ENCODE results near the gene MCTP1.
"Not testable (repeated sequence)": the region's sequence is repeated elsewhere in the genome, so short reads cannot be mapped to it uniquely, and the experiment has no call there.

The MCTP1 gene

DNA sequence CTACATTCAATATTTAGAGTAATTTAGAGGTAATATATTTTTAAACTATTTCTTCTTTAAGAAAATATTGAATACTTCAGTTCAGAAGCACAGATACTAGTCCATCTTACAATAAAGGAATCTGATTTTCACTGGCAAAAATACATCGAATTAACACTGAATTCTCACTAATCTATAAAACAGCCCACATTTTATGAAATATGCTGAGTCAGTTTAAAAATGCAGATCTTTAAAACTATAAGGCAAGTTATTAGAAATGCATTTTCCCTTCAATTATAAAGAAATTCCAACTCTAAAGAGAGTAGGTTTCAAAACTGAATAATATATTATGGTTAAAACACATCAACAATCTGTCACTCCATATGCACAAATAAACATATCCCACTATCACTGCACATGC, 433.9 kb downstream of the MCTP1 start:
- no peaks in the 10 kb centered on the region for H3K36me3 ChIP-seq (ENCODE audit: insufficient read depth, low read length)
- H3K27ac ChIP-seq (ENCODE audit: low read depth, low read length), result no peak overlapping the region
- H3K4me3 ChIP-seq (ENCODE audit: low read depth in 1 of 2, low read length in 2 of 2), result no peak overlapping the region
- H3K4me1 ChIP-seq (ENCODE audit: insufficient read depth, low read length), result no peaks in the 10 kb centered on the region
- H3K27me3 ChIP-seq (ENCODE audit: control insufficient read depth in 1 of 2, insufficient read depth in 2 of 2, low read length in 2 of 2), result no peaks in the 10 kb centered on the region
- no peak overlapping the region for H3K9ac ChIP-seq (ENCODE audit: low read length)
- H3K9me3 ChIP-seq (ENCODE audit: low read length), result no peaks in the 10 kb centered on the region

DNA sequence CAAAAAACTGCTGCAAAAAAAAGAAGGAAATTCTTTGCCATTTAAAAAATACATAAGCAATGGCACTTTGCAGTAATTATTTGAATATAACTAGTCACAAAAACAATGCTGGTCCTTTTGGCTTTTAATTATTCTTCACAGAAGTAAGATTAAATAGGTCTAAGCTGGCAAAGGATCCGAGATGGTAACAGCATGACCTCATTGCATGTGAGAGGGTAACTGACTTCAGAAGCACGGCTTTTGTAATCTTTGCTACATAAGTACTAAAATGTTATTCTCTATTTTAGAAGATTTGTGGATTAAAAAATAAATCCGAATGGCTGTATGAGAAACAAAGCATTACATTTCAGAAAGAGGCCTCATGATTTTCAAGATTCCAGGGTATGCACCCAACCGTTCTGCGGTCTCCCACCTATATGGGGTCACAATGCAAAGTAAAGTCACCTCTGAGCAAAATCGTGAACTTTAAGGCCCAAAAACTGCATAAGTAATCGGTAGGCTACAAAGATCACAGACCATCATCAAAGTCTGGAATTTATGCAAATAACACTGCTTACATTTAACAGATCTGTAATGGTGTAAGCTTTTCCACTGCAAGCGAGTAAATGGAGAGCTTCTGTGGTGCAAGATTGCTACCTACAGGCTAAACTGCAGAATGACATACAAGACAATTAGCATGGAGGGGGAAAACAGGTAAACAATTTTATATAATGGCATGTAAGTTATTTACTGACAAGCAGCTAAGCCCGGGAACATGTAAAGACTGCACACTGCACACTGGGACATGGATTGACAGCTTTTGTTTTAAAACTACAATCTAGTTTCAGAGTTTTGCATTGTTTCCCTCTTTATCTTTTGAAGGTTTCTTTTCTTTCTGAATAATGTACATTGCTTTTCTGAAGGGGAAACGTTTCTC, 434.8 kb downstream of the MCTP1 start:
- Histone ChIP-seq H3K27me3 (ENCODE audit: control insufficient read depth in 1 of 2, insufficient read depth in 2 of 2, low read length in 2 of 2) (no peaks in the 10 kb centered on the region), H3K36me3 (ENCODE audit: insufficient read depth, low read length) (no peaks in the 10 kb centered on the region), H3K9me3 (ENCODE audit: low read length) (no peaks in the 10 kb centered on the region), H3K4me3 (ENCODE audit: low read depth in 1 of 2, low read length in 2 of 2) (no peak overlapping the region), H3K9ac (ENCODE audit: low read length) (no peak overlapping the region), H3K4me1 (ENCODE audit: insufficient read depth, low read length) (no peaks in the 10 kb centered on the region), H3K27ac (ENCODE audit: low read depth, low read length) (no peak overlapping the region)

DNA sequence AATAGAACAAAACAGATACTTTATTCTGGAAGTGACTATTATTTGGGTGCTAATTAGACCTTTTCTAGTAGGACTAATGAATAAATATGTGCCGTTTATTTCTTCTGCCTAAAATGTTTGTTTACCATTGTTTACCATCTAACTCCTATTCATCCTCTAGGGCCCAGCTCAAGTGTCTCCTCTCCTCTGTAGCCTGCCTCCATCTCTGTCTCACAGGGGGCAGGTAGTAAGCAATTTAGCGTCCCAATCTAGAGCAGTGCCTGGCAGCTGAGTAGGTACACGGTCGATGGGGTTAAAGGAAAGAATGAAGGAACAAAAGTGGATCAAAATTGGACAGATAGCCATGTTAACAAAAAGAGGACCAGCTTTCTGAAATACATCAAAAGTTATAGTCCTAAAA, 435.6 kb downstream of the MCTP1 start:
- no peaks in the 10 kb centered on the region for H3K36me3 ChIP-seq (ENCODE audit: insufficient read depth, low read length)
- H3K27ac ChIP-seq (ENCODE audit: low read depth, low read length), result no peak overlapping the region
- H3K27me3 ChIP-seq (ENCODE audit: control insufficient read depth in 1 of 2, insufficient read depth in 2 of 2, low read length in 2 of 2), result no peaks in the 10 kb centered on the region
- no peaks in the 10 kb centered on the region for H3K9me3 ChIP-seq (ENCODE audit: low read length)
- no peaks in the 10 kb centered on the region for H3K4me1 ChIP-seq (ENCODE audit: insufficient read depth, low read length)
- no peak overlapping the region for H3K4me3 ChIP-seq (ENCODE audit: low read depth in 1 of 2, low read length in 2 of 2)
- H3K9ac ChIP-seq (ENCODE audit: low read length), result no peak overlapping the region

GRCh38 chr5:94847726-94848125, 437.2 kb downstream of the MCTP1 start:
- Histone ChIP-seq H3K9ac (ENCODE audit: low read length) (no peak overlapping the region), H3K36me3 (ENCODE audit: insufficient read depth, low read length) (no peaks in the 10 kb centered on the region), H3K27ac (ENCODE audit: low read depth, low read length) (no peak overlapping the region), H3K4me3 (ENCODE audit: low read depth in 1 of 2, low read length in 2 of 2) (no peak overlapping the region), H3K9me3 (ENCODE audit: low read length) (no peaks in the 10 kb centered on the region), H3K4me1 (ENCODE audit: insufficient read depth, low read length) (no peaks in the 10 kb centered on the region), H3K27me3 (ENCODE audit: control insufficient read depth in 1 of 2, insufficient read depth in 2 of 2, low read length in 2 of 2) (no peaks in the 10 kb centered on the region)

- Histone ChIP-seq H3K9ac (ENCODE audit: low read length) (no peak overlapping the region), H3K9me3 (ENCODE audit: low read length) (no peaks in the 10 kb centered on the region), H3K4me1 (ENCODE audit: insufficient read depth, low read length) (no peaks in the 10 kb centered on the region), H3K36me3 (ENCODE audit: insufficient read depth, low read length) (no peaks in the 10 kb centered on the region), H3K27ac (ENCODE audit: low read depth, low read length) (no peak overlapping the region), H3K27me3 (ENCODE audit: control insufficient read depth in 1 of 2, insufficient read depth in 2 of 2, low read length in 2 of 2) (no peaks in the 10 kb centered on the region), H3K4me3 (ENCODE audit: low read depth in 1 of 2, low read length in 2 of 2) (no peak overlapping the region)
These were observed 437.9 kb downstream of the MCTP1 start for GRCh38 chr5:94847019-94847418.

DNA sequence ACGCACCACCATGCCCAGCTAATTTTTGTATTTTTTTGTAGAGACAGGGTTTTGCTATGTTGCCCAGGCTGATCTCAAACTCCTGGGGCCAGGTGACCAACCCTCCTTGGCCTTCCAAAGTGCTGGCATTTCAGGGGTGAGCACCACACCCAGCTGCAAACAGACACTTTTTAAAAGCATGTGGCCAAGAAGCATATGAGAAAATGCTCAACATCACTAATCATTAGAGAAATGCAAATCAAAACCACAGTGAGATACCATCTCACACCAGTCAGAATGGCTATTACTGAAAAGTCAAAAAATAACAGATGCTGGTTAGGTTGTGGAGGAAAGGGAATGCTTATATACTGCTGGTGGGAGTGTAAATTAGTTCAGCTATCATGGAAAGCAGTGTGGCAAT, 439.2 kb downstream of the MCTP1 start:
- not testable (repeated sequence) for H3K36me3 ChIP-seq (ENCODE audit: insufficient read depth, low read length); H3K9ac ChIP-seq (ENCODE audit: low read length); H3K27ac ChIP-seq (ENCODE audit: low read depth, low read length); H3K4me3 ChIP-seq (ENCODE audit: low read depth in 1 of 2, low read length in 2 of 2); H3K27me3 ChIP-seq (ENCODE audit: control insufficient read depth in 1 of 2, insufficient read depth in 2 of 2, low read length in 2 of 2); H3K9me3 ChIP-seq (ENCODE audit: low read length); H3K4me1 ChIP-seq (ENCODE audit: insufficient read depth, low read length)

- H3K4me1 ChIP-seq (ENCODE audit: insufficient read depth, low read length), result no peaks in the 10 kb centered on the region
- H3K27ac ChIP-seq (ENCODE audit: low read depth, low read length), result no peak overlapping the region
- no peaks in the 10 kb centered on the region for H3K36me3 ChIP-seq (ENCODE audit: insufficient read depth, low read length)
- H3K9ac ChIP-seq (ENCODE audit: low read length), result no peak overlapping the region
- H3K4me3 ChIP-seq (ENCODE audit: low read depth in 1 of 2, low read length in 2 of 2), result no peak overlapping the region
- H3K9me3 ChIP-seq (ENCODE audit: low read length), result no peaks in the 10 kb centered on the region
- no peaks in the 10 kb centered on the region for H3K27me3 ChIP-seq (ENCODE audit: control insufficient read depth in 1 of 2, insufficient read depth in 2 of 2, low read length in 2 of 2)
These were observed 443.1 kb downstream of the MCTP1 start for GRCh38 chr5:94841598-94842322.

DNA sequence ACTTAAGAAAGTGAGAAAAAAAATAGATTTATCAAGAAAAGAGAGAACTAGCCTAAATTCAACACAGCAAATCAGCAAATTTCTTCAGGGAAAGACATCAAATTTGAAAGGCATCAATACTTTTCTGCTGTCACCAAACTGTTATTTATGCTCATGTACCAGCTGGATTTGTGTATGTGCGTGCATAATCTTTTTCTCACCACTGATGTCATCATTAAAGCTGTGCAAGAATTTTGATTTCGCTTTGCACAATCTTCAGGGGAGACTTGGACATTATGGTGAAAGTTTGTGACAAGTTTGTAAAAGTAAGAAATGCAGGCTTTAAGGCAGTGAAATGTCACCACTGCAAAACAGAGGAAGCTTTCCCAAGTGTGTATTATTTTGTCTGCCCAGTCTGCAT, 451.0 kb downstream of the MCTP1 start:
- no peak overlapping the region for H3K9ac ChIP-seq (ENCODE audit: low read length)
- H3K9me3 ChIP-seq (ENCODE audit: low read length), result no peaks in the 10 kb centered on the region
- H3K4me3 ChIP-seq (ENCODE audit: low read depth in 1 of 2, low read length in 2 of 2), result no peak overlapping the region
- no peaks in the 10 kb centered on the region for H3K27me3 ChIP-seq (ENCODE audit: control insufficient read depth in 1 of 2, insufficient read depth in 2 of 2, low read length in 2 of 2)
- H3K27ac ChIP-seq (ENCODE audit: low read depth, low read length), result no peak overlapping the region
- H3K36me3 ChIP-seq (ENCODE audit: insufficient read depth, low read length), result no peaks in the 10 kb centered on the region
- no peaks in the 10 kb centered on the region for H3K4me1 ChIP-seq (ENCODE audit: insufficient read depth, low read length)

DNA sequence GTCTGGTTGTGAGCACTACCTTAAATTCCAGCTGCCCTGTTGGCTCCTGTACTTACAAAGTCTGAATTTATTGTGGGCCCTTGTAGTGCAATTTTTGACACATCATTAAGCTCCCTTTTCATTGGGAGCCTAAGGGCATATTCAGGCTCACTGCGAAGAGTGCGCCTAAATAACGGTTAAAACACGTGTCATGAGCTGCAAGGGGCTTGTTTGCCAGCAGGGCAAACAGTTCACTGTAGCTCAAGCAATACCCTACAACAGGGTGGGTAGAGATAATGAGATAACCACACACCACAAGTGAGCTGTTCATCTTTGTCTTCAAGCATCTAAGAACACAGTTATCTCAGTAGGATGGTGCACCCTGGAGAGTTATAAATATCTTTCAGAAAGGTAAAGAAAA, 452.2 kb downstream of the MCTP1 start:
- no peak overlapping the region for H3K9ac ChIP-seq (ENCODE audit: low read length)
- H3K27me3 ChIP-seq (ENCODE audit: control insufficient read depth in 1 of 2, insufficient read depth in 2 of 2, low read length in 2 of 2), result no peaks in the 10 kb centered on the region
- no peaks in the 10 kb centered on the region for H3K9me3 ChIP-seq (ENCODE audit: low read length)
- H3K4me3 ChIP-seq (ENCODE audit: low read depth in 1 of 2, low read length in 2 of 2), result no peak overlapping the region
- no peak overlapping the region for H3K27ac ChIP-seq (ENCODE audit: low read depth, low read length)
- no peaks in the 10 kb centered on the region for H3K4me1 ChIP-seq (ENCODE audit: insufficient read depth, low read length)
- H3K36me3 ChIP-seq (ENCODE audit: insufficient read depth, low read length), result no peaks in the 10 kb centered on the region

DNA sequence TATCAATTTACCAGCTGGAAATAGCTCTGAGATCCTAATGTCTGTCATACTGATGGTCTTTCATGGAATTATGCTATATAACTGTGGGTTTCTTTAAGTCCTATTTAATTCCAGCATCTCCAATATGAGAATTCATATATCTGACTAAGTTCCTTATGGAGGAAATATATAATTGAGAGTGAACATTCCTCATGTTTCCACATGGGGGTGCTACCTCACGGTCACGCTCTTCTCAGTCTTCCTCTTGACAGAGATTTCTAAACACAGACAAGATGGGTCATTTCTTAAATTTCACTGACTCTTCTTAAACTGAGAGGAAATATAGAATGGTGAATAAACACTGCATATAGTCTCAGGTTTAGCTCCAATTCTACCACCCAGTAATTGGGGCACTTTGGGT, 454.4 kb downstream of the MCTP1 start:
- H3K4me3 ChIP-seq (ENCODE audit: low read depth in 1 of 2, low read length in 2 of 2), result no peak overlapping the region
- no peak overlapping the region for H3K9ac ChIP-seq (ENCODE audit: low read length)
- H3K27me3 ChIP-seq (ENCODE audit: control insufficient read depth in 1 of 2, insufficient read depth in 2 of 2, low read length in 2 of 2), result no peaks in the 10 kb centered on the region
- H3K9me3 ChIP-seq (ENCODE audit: low read length), result no peaks in the 10 kb centered on the region
- H3K4me1 ChIP-seq (ENCODE audit: insufficient read depth, low read length), result no peaks in the 10 kb centered on the region
- no peak overlapping the region for H3K27ac ChIP-seq (ENCODE audit: low read depth, low read length)
- H3K36me3 ChIP-seq (ENCODE audit: insufficient read depth, low read length), result no peaks in the 10 kb centered on the region

DNA sequence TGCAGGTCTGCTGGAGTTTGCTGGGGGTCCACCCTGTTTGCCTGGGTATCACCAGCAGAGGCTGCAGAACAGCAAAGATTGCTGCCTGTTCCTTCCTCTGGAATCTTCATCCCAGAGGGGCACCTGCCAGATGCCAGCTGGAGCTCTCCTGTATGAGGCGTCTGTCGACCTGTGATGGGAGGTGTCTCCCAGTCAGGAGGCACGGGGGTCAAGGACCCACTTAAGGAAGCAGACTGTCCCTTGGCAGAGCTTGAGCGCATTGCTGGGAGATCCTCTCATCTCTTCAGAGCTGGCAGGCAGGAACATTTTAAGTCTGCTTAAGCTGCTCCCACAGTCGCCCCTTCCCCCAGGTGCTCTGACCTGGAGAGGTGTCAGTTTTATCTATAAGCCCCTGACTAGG, 456.7 kb downstream of the MCTP1 start:
- H3K27ac ChIP-seq (ENCODE audit: low read depth, low read length); H3K4me1 ChIP-seq (ENCODE audit: insufficient read depth, low read length); H3K9me3 ChIP-seq (ENCODE audit: low read length); H3K4me3 ChIP-seq (ENCODE audit: low read depth in 1 of 2, low read length in 2 of 2); H3K27me3 ChIP-seq (ENCODE audit: control insufficient read depth in 1 of 2, insufficient read depth in 2 of 2, low read length in 2 of 2); H3K9ac ChIP-seq (ENCODE audit: low read length); H3K36me3 ChIP-seq (ENCODE audit: insufficient read depth, low read length): not testable (repeated sequence)

- no peaks in the 10 kb centered on the region for H3K36me3 ChIP-seq (ENCODE audit: insufficient read depth, low read length)
- no peak overlapping the region for H3K9ac ChIP-seq (ENCODE audit: low read length)
- no peak overlapping the region for H3K27ac ChIP-seq (ENCODE audit: low read depth, low read length)
- no peak overlapping the region for H3K4me3 ChIP-seq (ENCODE audit: low read depth in 1 of 2, low read length in 2 of 2)
- no peaks in the 10 kb centered on the region for H3K4me1 ChIP-seq (ENCODE audit: insufficient read depth, low read length)
- no peaks in the 10 kb centered on the region for H3K27me3 ChIP-seq (ENCODE audit: control insufficient read depth in 1 of 2, insufficient read depth in 2 of 2, low read length in 2 of 2)
- H3K9me3 ChIP-seq (ENCODE audit: low read length), result no peaks in the 10 kb centered on the region
These were observed 464.4 kb downstream of the MCTP1 start for GRCh38 chr5:94820488-94820887.

All from muscle layer of colon (tissue), 2 donors.